B cell (primary cell): Measurements from ENCODE around the gene PACRG. TPM values are rescaled to one million over a fixed set of nuclear protein-coding genes. Genes with fewer than 3 reads are reported as not detected.

Source experiments
- ATAC-seq: fragments of 200-7000 bp; cut with Tn5 transposase; one replicate; pipeline ENCODE4 v1.10.0; 2021; ENCODE audit warnings: low read depth, mild to moderate bottlenecking, moderate number of reproducible peaks, moderate library complexity
- CTCF ChIA-PET: fragments of 350-600 bp; sonication (Branson Sonifier 250); formaldehyde crosslinking; loops from one replicate; lab custom pipeline; 2021; ENCODE audit warnings: antibody characterized with exemption, inconsistent platforms; lab: Charles Lee
- POLR2A ChIA-PET: fragments of 350-600 bp; sonication (Branson Sonifier 250); formaldehyde crosslinking; loops from one replicate; lab custom pipeline; 2021; ENCODE audit warnings: antibody characterized with exemption; lab: Charles Lee
- DNase-seq: peaks from one replicate; pipeline ENCODE4 v3.0.0; 2013
- H2AFZ ChIP-seq: 2 replicates; pipeline ENCODE4 v1.6.1; 2012; ENCODE audit warnings: mild to moderate bottlenecking, low read depth, low read length; ENCODE audit not compliant: insufficient read depth, poor library complexity, severe bottlenecking
- H3K27ac ChIP-seq, 2 donors: 1 replicate in 1 of 2; 2 replicates in 1 of 2; pipeline ENCODE4 v1.5.1; 2012 to 2013; ENCODE audit warnings: low read length in 2 of 2, mild to moderate bottlenecking in 2 of 2, moderate library complexity in 1 of 2
- H3K27me3 ChIP-seq, 4 experiments: fragments of 200-600 bp in 1 of 4; sonication (generic) in 1 of 4; replicated peaks in 1 of 4; 1 replicate in 2 of 4; 2 replicates in 2 of 4; pipeline versions ENCODE4 v1.6.1 to v1.7.0; 2013 to 2016; ENCODE audit warnings: low read length in 3 of 4, mild to moderate bottlenecking in 2 of 4, mixed read lengths in 1 of 4, moderate library complexity in 1 of 4; ENCODE audit not compliant: insufficient read depth in 4 of 4, control insufficient read depth in 3 of 4; ENCODE audit errors: control extremely low read depth in 1 of 4
- H3K36me3 ChIP-seq, 2 experiments: replicated peaks in 1 of 2; 1 replicate in 1 of 2; 2 replicates in 1 of 2; pipeline versions ENCODE4 v1.6.1 to v1.7.1; 2013; ENCODE audit warnings: low read length in 1 of 2; ENCODE audit not compliant: insufficient read depth in 2 of 2, control insufficient read depth in 1 of 2; ENCODE audit errors: control extremely low read depth in 1 of 2, extremely low read depth in 1 of 2
- H3K4me1 ChIP-seq, 2 donors: fragments of 200-600 bp in 1 of 2; sonication (generic) in 1 of 2; 1 replicate in 1 of 2; 2 replicates in 1 of 2; pipeline versions ENCODE4 v1.5.1 to v1.6.1; 2013 to 2017; ENCODE audit warnings: low read length in 2 of 2; ENCODE audit not compliant: control insufficient read depth in 2 of 2, insufficient read depth in 2 of 2
- H3K4me2 ChIP-seq: replicated peaks from 2 replicates; pipeline ENCODE3; 2012; ENCODE audit warnings: mild to moderate bottlenecking, low read depth, low read length; ENCODE audit not compliant: poor library complexity, severe bottlenecking
- H3K4me3 ChIP-seq, 5 experiments: fragments of 200-600 bp in 1 of 5; sonication (generic) in 1 of 5; 1 replicate in 3 of 5; 2 replicates in 2 of 5; pipeline versions ENCODE4 v1.5.1 to v1.7.0; 2011 to 2016; ENCODE audit warnings: low read length in 4 of 5, mild to moderate bottlenecking in 4 of 5, low read depth in 2 of 5, control low read depth in 1 of 5, moderate library complexity in 1 of 5; ENCODE audit not compliant: insufficient read depth in 1 of 5; ENCODE audit errors: control extremely low read depth in 1 of 5, extremely low read depth in 1 of 5
- H3K79me2 ChIP-seq: fragments of 200-600 bp; sonication (generic); one replicate; pipeline ENCODE4 v1.6.0; 2016; ENCODE audit warnings: low read length; ENCODE audit not compliant: control insufficient read depth, insufficient read depth
- H3K9ac ChIP-seq: fragments of 200-600 bp; sonication (generic); 2 replicates; pipeline ENCODE4 v1.6.1; 2017; ENCODE audit warnings: mild to moderate bottlenecking, low read length, moderate library complexity
- H3K9me3 ChIP-seq, 3 donors: one replicate each; pipeline versions ENCODE4 v1.6.1 to v1.7.1; 2013; ENCODE audit warnings: low read length in 2 of 3; ENCODE audit not compliant: control insufficient read depth in 2 of 3, insufficient read depth in 1 of 3; ENCODE audit errors: control extremely low read depth in 1 of 3
- H4K20me1 ChIP-seq: 2 replicates; pipeline ENCODE4 v1.6.0; 2012; ENCODE audit warnings: mild to moderate bottlenecking, low read length; ENCODE audit not compliant: insufficient read depth, control insufficient read depth, poor library complexity, severe bottlenecking
- H3K27ac Mint-ChIP-seq: one replicate; pipeline ENCODE4 v1.8.0; 2021; ENCODE audit warnings: mixed read lengths
- H3K27me3 Mint-ChIP-seq: one replicate; pipeline ENCODE4 v1.8.0; 2021; ENCODE audit warnings: mixed read lengths
- H3K4me1 Mint-ChIP-seq: one replicate; pipeline ENCODE4 v1.8.0; 2021; ENCODE audit warnings: mixed read lengths
- H3K4me3 Mint-ChIP-seq: one replicate; pipeline ENCODE4 v1.8.0; 2021; ENCODE audit warnings: mixed read lengths
- H3K9me3 Mint-ChIP-seq: one replicate; pipeline ENCODE4 v1.8.0; 2022; ENCODE audit warnings: mixed read lengths; ENCODE audit not compliant: insufficient read depth
- CTCF ChIP-seq: fragments of 200-600 bp; IDR thresholded peaks from one replicate; pipeline ENCODE4 v1.8.0; 2022; ENCODE audit warnings: antibody characterized with exemption, mild to moderate bottlenecking
- EZH2 ChIP-seq: IDR thresholded peaks from 2 replicates; pipeline ENCODE4 v1.6.1; 2012; ENCODE audit warnings: borderline replicate concordance, low read depth, mild to moderate bottlenecking, moderate library complexity, low read length; ENCODE audit not compliant: insufficient read depth, poor library complexity, severe bottlenecking
- WGBS: methylation state at CpG from one replicate; pipeline ENCODE4 v1.1.5; 2013; ENCODE audit warnings: missing lambda C conversion rate; ENCODE audit not compliant: insufficient coverage; 5-methylcytosine and 5-hydroxymethylcytosine counted together
- intact Hi-C: fragments of 100-400 bp; cut with micrococcal nuclease; formaldehyde crosslinking; loops from one replicate; pipeline ENCODE4 v1.10.0; 2022
- polyA plus RNA-seq: library from polyadenylated mRNA; depleted of rRNA; stranded (reverse); fragments of >200 nt; gene quantifications from 2 replicates; pipeline ENCODE4 v1.2.3, GENCODE V29; 2012
- total RNA-seq, 2 donors: library from RNA; stranded (reverse); fragments of 120-200 nt in 1 of 2; gene quantifications; 1 replicate in 1 of 2; 2 replicates in 1 of 2; pipeline versions ENCODE4 v1.2.3 to v1.2.4, GENCODE V29; 2013 to 2022

PACRG gene
- total and polyA plus RNA-seq, 2 donors (not counting 1 experiment from before 2014, with no cell fraction given), result not detected

GRCh38 chr6:163080228-163080627, 352.5 kb downstream of the PACRG start:
- H3K4me3 Mint-ChIP-seq, result no peak overlapping the region
- no peaks in the 10 kb centered on the region for H3K9me3 ChIP-seq
- DNase-seq (no peak), ATAC-seq (no peak)
- no peak overlapping the region for H3K27ac Mint-ChIP-seq
- no peaks in the 10 kb centered on the region for H3K4me1 Mint-ChIP-seq
- intact Hi-C loops, result no loop called here
- TF ChIP-seq EZH2 (no peak), CTCF (no peak)
- H3K27ac ChIP-seq, result no peak overlapping the region
- H3K27me3 ChIP-seq, result no peaks in the 10 kb centered on the region
- H3K27me3 Mint-ChIP-seq, result no peaks in the 10 kb centered on the region
- H3K9me3 Mint-ChIP-seq, result peaks cover 3% of the 10 kb centered on the region
- no peaks in the 10 kb centered on the region for H3K79me2 ChIP-seq
- no peaks in the 10 kb centered on the region for H3K36me3 ChIP-seq
- 69% methylated on average over 5 of the region's 5 CpGs for WGBS
- no peak overlapping the region for H3K9ac ChIP-seq
- H3K4me2 ChIP-seq, result no peak overlapping the region
- no peak overlapping the region for H3K4me3 ChIP-seq
- H4K20me1 ChIP-seq, result no peaks in the 10 kb centered on the region
- no peak overlapping the region for H2AFZ ChIP-seq
- H3K4me1 ChIP-seq, result no peaks in the 10 kb centered on the region
- CTCF ChIA-PET, result no interaction called here
- POLR2A ChIA-PET, result no interaction called here

GRCh38 chr6:163083141-163083540, 355.4 kb downstream of the PACRG start:
- POLR2A ChIA-PET, result no interaction called here
- H2AFZ ChIP-seq, result no peak overlapping the region
- Mint-ChIP-seq H3K27ac (no peak overlapping the region), H3K27me3 (no peaks in the 10 kb centered on the region), H3K4me3 (no peak overlapping the region), H3K9me3 (peaks cover 3% of the 10 kb centered on the region), H3K4me1 (no peaks in the 10 kb centered on the region)
- no peak for TF ChIP-seq EZH2
- no peak for TF ChIP-seq CTCF
- H3K36me3 ChIP-seq, result no peaks in the 10 kb centered on the region
- ATAC-seq (no peak), DNase-seq (no peak)
- no CpG with 5 or more reads among the region's 3 CpGs for WGBS
- H4K20me1 ChIP-seq, result no peaks in the 10 kb centered on the region
- no peak overlapping the region for H3K27ac ChIP-seq
- intact Hi-C loops, result no loop called here
- no peaks in the 10 kb centered on the region for H3K79me2 ChIP-seq
- CTCF ChIA-PET, result no interaction called here
- no peaks in the 10 kb centered on the region for H3K9me3 ChIP-seq
- no peaks in the 10 kb centered on the region for H3K27me3 ChIP-seq
- no peaks in the 10 kb centered on the region for H3K4me1 ChIP-seq
- H3K4me2 ChIP-seq, result no peak overlapping the region
- no peak overlapping the region for H3K9ac ChIP-seq
- no peak overlapping the region for H3K4me3 ChIP-seq
